Measurements from ENCODE around the gene MIOX. TPM values are rescaled to one million over a fixed set of nuclear protein-coding genes. Genes with fewer than 3 reads are reported as not detected.

The MIOX gene
- total RNA-seq, 1 experiment from 2014 or later = 1.4 TPM

DNA sequence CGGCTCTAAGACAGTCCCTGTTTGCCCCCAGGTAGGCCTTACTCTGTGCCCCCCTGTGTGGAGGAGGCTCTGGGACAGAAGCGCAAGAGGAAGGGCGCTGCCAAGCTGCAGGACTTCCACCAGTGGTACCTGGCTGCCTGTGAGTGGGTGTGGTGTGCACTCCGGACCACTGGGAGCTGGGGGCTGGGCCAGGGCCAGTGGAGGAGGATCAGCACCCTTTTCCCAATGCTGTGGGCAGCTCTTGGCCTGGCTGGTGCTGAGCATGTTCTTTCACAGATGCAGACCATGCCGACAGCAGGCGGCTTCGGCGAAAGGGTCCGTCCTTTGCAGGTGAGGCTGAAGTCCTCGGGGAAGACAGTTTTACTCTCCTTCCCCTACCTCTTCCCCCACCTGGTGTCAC is 35.1 kb downstream of the MIOX start:
- no peak overlapping the region for H3K9ac ChIP-seq (ENCODE audit: extremely low read depth, insufficient read length, low read length)
- H2BK120ac ChIP-seq (ENCODE audit: low read depth, low read length, poor library complexity, severe bottlenecking) = no peak overlapping the region
- no peak overlapping the region for H2BK5ac ChIP-seq (ENCODE audit: insufficient read length, low read length)
- no peak overlapping the region for H3T11ph ChIP-seq (ENCODE audit: low read length)
- Mint-ChIP-seq H3K4me1 (peaks cover 5 to 9% of the 10 kb centered on the region in 2 experiments), H3K36me3 (ENCODE audit: insufficient read depth in 1 of 3, low read depth in 3 of 3) (peaks cover 7 to 56% (median 38%) of the 10 kb centered on the region in 3 experiments; a peak in 6 of 7 replicates), H3K27ac (no peak overlapping the region), H3K4me3 (no peak overlapping the region), H3K27me3 (ENCODE audit: low read depth) (peaks cover 2% of the 10 kb centered on the region; the same call in 1 of the 2 replicates), H3K9me3 (no peaks in the 10 kb centered on the region)
- H2AK5ac ChIP-seq (ENCODE audit: insufficient read length, low read length) = no peak overlapping the region
- H2AFZ ChIP-seq (ENCODE audit: low read length) = no peak overlapping the region
- H3K9me3 ChIP-seq (ENCODE audit: control insufficient read depth, low read depth, low read length) = no peaks in the 10 kb centered on the region
- no peak overlapping the region for H3K18ac ChIP-seq (ENCODE audit: insufficient read length, low read depth, low read length)
- H3K79me1 ChIP-seq (ENCODE audit: insufficient read depth, low read depth, low read length, poor library complexity, severe bottlenecking) = no peaks in the 10 kb centered on the region
- no peak for DNase-seq
- no peak overlapping the region for H3K23ac ChIP-seq (ENCODE audit: insufficient read length, low read depth, low read length)
- no peaks in the 10 kb centered on the region for H3K79me2 ChIP-seq (ENCODE audit: insufficient read depth, low read length)
- H3K27ac ChIP-seq (ENCODE audit: insufficient read length, low read depth, low read length) = no peak overlapping the region
- H3K27me3 ChIP-seq (ENCODE audit: insufficient read depth, low read length) = no peaks in the 10 kb centered on the region
- no peak overlapping the region for H3K56ac ChIP-seq (ENCODE audit: insufficient read length, low read depth, low read length)
- H3K4ac ChIP-seq (ENCODE audit: low read depth, low read length) = no peak overlapping the region
- H2BK12ac ChIP-seq (ENCODE audit: insufficient read length, low read depth, low read length) = no peak overlapping the region
- WGBS (ENCODE audit: extremely low coverage, insufficient read length, low lambda C conversion rate) = no CpG with 5 or more reads among the region's 10 CpGs
- peaks cover 3% of the 10 kb centered on the region; the same call in 1 of the 2 replicates for H3K4me1 ChIP-seq (ENCODE audit: insufficient read depth, low read length)
- H3K23me2 ChIP-seq (ENCODE audit: insufficient read length, low read depth, low read length, poor library complexity, severe bottlenecking) = peaks cover 3% of the 10 kb centered on the region
- H3K4me2 ChIP-seq (ENCODE audit: insufficient read depth, insufficient read length, low read length) = no peak overlapping the region
- H4K8ac ChIP-seq (replicated peaks; ENCODE audit: insufficient read length, low read depth, low read length) = no peak overlapping the region
- H4K20me1 ChIP-seq (ENCODE audit: control insufficient read depth, insufficient read depth, insufficient read length) = no peaks in the 10 kb centered on the region
- no peak overlapping the region for H3K14ac ChIP-seq (ENCODE audit: insufficient read depth, low read length)
- no peak overlapping the region for H4K91ac ChIP-seq (ENCODE audit: insufficient read length, low read depth, low read length)
- no peak overlapping the region for H2BK20ac ChIP-seq (ENCODE audit: low read depth, low read length, poor library complexity, severe bottlenecking)
- H4K5ac ChIP-seq (ENCODE audit: insufficient read length, low read depth, low read length) = no peak overlapping the region
- no peak overlapping the region for H2BK15ac ChIP-seq (ENCODE audit: low read depth, low read length)
- TF ChIP-seq, protein P1, sequence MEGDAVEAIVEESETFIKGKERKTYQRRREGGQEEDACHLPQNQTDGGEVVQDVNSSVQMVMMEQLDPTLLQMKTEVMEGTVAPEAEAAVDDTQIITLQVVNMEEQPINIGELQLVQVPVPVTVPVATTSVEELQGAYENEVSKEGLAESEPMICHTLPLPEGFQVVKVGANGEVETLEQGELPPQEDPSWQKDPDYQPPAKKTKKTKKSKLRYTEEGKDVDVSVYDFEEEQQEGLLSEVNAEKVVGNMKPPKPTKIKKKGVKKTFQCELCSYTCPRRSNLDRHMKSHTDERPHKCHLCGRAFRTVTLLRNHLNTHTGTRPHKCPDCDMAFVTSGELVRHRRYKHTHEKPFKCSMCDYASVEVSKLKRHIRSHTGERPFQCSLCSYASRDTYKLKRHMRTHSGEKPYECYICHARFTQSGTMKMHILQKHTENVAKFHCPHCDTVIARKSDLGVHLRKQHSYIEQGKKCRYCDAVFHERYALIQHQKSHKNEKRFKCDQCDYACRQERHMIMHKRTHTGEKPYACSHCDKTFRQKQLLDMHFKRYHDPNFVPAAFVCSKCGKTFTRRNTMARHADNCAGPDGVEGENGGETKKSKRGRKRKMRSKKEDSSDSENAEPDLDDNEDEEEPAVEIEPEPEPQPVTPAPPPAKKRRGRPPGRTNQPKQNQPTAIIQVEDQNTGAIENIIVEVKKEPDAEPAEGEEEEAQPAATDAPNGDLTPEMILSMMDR (conservative IDR thresholded peaks at IDR 0.05) = no peak

All from H9 (cell line).